IPS DF 6.9 (cell line): ENCODE results near the gene KRTAP10-2.
"Not testable (repeated sequence)": the region's sequence is repeated elsewhere in the genome, so short reads cannot be mapped to it uniquely, and the experiment has no call there.

Experiments
- DNase-seq: peaks from one replicate; pipeline ENCODE4 v3.0.0-alpha.2; 2013; ENCODE audit warnings: low read depth, low spot score
- H3K27ac ChIP-seq: one replicate; pipeline ENCODE4 v1.5.1; 2013; ENCODE audit warnings: low read length, control low read depth
- H3K27me3 ChIP-seq: 2 replicates; pipeline ENCODE4 v1.6.1; 2013; ENCODE audit warnings: mild to moderate bottlenecking, low read length; ENCODE audit not compliant: control insufficient read depth, insufficient read depth
- H3K36me3 ChIP-seq: 2 replicates; pipeline ENCODE4 v1.6.1; 2013; ENCODE audit warnings: low read length; ENCODE audit not compliant: control insufficient read depth, insufficient read depth
- H3K4me1 ChIP-seq: 2 replicates; pipeline ENCODE4 v1.6.1; 2013; ENCODE audit warnings: low read length; ENCODE audit not compliant: control insufficient read depth, insufficient read depth
- H3K4me3 ChIP-seq: 2 replicates; pipeline ENCODE4 v1.5.1; 2013; ENCODE audit warnings: mild to moderate bottlenecking, low read length
- H3K9me3 ChIP-seq: 2 replicates; pipeline ENCODE4 v1.6.1; 2013; ENCODE audit warnings: low read length, inconsistent platforms; ENCODE audit not compliant: control insufficient read depth, insufficient read depth
- WGBS: extraction: QIAGEN DNeasy Blood & Tissue Kit; methylation state at CpG from one replicate; pipeline ENCODE4 v1.1.7; 2013; ENCODE audit warnings: mixed read lengths, missing lambda C conversion rate; ENCODE audit not compliant: insufficient read length, insufficient coverage; 5-methylcytosine and 5-hydroxymethylcytosine counted together

KRTAP10-2 gene

DNA sequence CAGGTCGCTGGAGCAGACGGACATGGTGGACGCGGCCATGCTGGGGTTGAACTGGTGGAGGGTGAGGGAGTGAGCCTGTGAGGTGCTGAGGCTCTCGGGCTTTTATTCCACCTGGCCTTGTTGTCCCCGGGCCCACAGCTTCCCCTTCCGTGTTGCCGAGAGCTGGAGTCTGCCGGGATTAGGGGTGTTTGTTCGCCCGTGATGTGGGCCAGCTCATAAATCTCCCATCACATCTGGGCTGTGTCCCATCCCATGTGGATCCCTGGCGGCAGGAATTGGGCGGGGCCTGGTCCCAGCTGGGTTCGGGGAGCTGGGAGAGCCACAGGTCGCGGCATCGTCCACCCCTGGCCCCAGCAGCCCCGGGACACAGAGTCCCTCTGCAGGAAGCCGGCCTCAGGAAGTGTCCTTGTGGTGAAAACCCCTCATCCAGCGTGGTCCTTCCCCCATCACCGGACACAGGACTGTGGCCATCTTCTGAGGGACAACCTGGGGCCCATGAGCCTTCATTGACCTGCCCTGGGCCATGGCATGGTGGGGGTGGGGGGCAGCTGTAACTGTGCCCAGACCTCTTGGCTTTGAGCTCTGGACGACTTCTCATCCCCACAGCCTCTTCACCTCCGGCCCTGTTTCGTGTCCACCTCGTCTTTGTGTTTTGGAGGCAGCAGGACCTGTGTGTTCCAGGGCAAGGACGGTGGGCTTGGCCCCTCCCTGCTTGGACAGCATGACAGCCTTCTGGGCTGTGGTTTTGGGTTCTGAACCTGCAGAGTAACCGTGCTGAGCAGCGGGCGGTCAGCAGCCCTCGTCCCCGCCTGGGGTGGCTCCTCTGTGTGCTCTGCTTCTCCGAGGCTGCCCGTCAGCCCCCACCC lies 41.4 kb upstream of the KRTAP10-2 start, which contains the start of gene KRTAP10-6:
KRTAP10-6 (minus strand) TSS at position 60 of the 866 bp plus-strand sequence; CDS start at position 39, 21 bp downstream.
- Histone ChIP-seq H3K27me3 (no peaks in the 10 kb centered on the region), H3K27ac (no peak within 1 kb of the TSS), H3K4me3 (no peak within 1 kb of the TSS), H3K36me3 (no peaks in the 10 kb centered on the region), H3K9me3 (no peaks in the 10 kb centered on the region), H3K4me1 (peaks cover 7% of the 10 kb centered on the region)
- no peak for DNase-seq
- WGBS = no CpG with 5 or more reads among the region's 33 CpGs

DNA sequence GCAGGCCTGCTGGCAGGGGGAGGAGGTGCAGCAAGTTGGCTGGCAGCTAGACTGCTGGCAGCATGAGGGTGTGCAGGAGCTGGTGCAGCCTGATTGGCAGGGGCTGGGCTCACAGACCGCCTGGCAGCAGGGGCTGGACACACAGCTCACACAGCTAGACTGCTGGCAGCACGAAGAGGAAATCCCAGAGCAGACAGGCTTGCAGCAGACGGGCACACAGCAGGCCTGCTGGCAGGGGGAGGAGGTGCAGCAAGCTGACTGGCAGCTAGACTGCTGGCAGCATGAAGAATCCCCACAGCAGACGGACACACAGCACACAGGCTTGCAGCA lies 40.5 kb upstream of the KRTAP10-2 start:
- not testable (repeated sequence) for H3K4me3 ChIP-seq, H3K4me1 ChIP-seq, DNase-seq, H3K27me3 ChIP-seq, H3K27ac ChIP-seq, H3K36me3 ChIP-seq, H3K9me3 ChIP-seq
- WGBS = no CpG with 5 or more reads among the region's 4 CpGs

GRCh38 chr21:44590897-44591800 lies 39.8 kb upstream of the KRTAP10-2 start:
- not testable (repeated sequence) for H3K27ac ChIP-seq, H3K9me3 ChIP-seq, DNase-seq, H3K27me3 ChIP-seq, H3K4me1 ChIP-seq, H3K4me3 ChIP-seq, H3K36me3 ChIP-seq
- no CpG with 5 or more reads among the region's 19 CpGs for WGBS

- no CpG with 5 or more reads among the region's 10 CpGs for WGBS
- DNase-seq = no peak
- no peaks in the 10 kb centered on the region for H3K9me3 ChIP-seq
Measured at GRCh38 chr21:44590311-44590721, 39.0 kb upstream of the KRTAP10-2 start.

GRCh38 chr21:44589586-44590305 lies 38.4 kb upstream of the KRTAP10-2 start:
- no peak for DNase-seq
- Histone ChIP-seq H3K9me3 (no peaks in the 10 kb centered on the region), H3K27ac (no peak overlapping the region), H3K4me3 (no peak overlapping the region), H3K36me3 (no peaks in the 10 kb centered on the region), H3K4me1 (peaks cover 7% of the 10 kb centered on the region), H3K27me3 (no peaks in the 10 kb centered on the region)
- no CpG with 5 or more reads among the region's 24 CpGs for WGBS

More at GRCh38 chr21:44590311-44590721, 39.0 kb upstream of the KRTAP10-2 start:
- Histone ChIP-seq H3K27ac (no peak overlapping the region), H3K4me3 (no peak overlapping the region), H3K36me3 (no peaks in the 10 kb centered on the region), H3K27me3 (no peaks in the 10 kb centered on the region), H3K4me1 (peaks cover 7% of the 10 kb centered on the region)

GRCh38 chr21:44589094-44589493 lies 37.8 kb upstream of the KRTAP10-2 start:
- no peaks in the 10 kb centered on the region for H3K27me3 ChIP-seq
- no peaks in the 10 kb centered on the region for H3K36me3 ChIP-seq
- WGBS = no CpG with 5 or more reads among the region's 2 CpGs

GRCh38 chr21:44585892-44586291 lies 34.6 kb upstream of the KRTAP10-2 start:
- Histone ChIP-seq H3K4me1 (no peaks in the 10 kb centered on the region; the same call in 1 of the 2 replicates), H3K9me3 (no peaks in the 10 kb centered on the region), H3K27ac (no peak overlapping the region), H3K27me3 (no peaks in the 10 kb centered on the region), H3K4me3 (no peak overlapping the region), H3K36me3 (no peaks in the 10 kb centered on the region)
- WGBS = no CpG with 5 or more reads among the region's 3 CpGs
- no peak for DNase-seq

More at GRCh38 chr21:44589094-44589493, 37.8 kb upstream of the KRTAP10-2 start:
- Histone ChIP-seq H3K4me3 (no peak overlapping the region), H3K9me3 (no peaks in the 10 kb centered on the region), H3K4me1 (peaks cover 7% of the 10 kb centered on the region), H3K27ac (no peak overlapping the region)
- no peak for DNase-seq

DNA sequence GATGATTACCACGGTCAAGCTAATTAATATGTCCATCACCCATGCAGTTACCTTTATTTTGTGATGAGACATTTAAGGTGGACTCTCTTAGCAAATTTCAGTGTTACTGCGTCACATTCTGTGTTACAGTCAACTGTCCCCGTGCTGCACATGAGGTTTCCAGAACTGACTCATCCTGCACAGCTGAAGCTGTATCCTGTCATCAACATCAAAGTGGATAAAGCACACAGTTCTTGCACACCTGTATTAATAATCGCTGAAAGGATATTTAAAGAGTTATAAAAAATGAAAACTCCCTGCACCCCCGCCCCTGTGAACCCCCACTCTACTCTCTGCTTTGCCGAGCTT lies 32.5 kb upstream of the KRTAP10-2 start:
- H3K9me3 ChIP-seq = no peaks in the 10 kb centered on the region
- H3K4me1 ChIP-seq = no peaks in the 10 kb centered on the region; the same call in 1 of the 2 replicates
- H3K27me3 ChIP-seq = no peaks in the 10 kb centered on the region
- WGBS = no CpG with 5 or more reads among the region's 6 CpGs
- H3K27ac ChIP-seq = no peak overlapping the region
- DNase-seq = no peak
- H3K36me3 ChIP-seq = no peaks in the 10 kb centered on the region
- no peak overlapping the region for H3K4me3 ChIP-seq

DNA sequence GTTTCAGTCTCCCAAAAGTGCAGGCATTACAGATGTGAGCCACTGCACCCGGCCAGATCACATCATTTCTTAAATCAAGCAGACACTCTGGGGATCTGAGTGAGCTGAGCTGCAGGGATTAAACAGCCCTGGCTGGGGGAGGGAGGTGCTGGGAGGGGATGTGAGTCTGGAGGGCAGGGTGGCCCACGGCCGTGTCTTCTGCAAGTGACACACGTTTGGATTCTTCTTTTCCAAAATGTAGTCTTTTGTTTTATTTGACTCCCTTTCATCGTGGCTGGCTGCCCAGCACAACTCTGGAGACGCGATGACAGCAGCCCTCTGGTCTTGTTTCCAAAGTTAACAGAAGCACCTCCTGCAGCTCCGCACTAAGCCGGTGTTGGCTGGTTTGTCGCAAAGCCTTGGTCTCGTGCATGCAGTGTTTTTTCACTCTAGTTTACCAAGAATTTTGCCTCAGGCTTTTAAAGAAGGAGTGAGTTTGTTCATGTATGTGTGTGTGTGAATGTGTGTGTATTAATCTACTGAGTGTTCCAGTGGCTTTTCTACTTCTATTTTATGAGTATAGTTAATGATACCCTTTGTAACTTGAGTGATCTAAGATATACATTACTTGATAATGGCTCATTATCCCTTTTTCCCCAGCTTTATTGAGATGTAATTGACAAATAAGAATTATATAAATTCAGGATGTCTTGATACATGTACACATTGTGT lies 31.9 kb upstream of the KRTAP10-2 start:
- no peaks in the 10 kb centered on the region for H3K27me3 ChIP-seq
- H3K9me3 ChIP-seq = no peaks in the 10 kb centered on the region
- no peaks in the 10 kb centered on the region for H3K36me3 ChIP-seq
- no peaks in the 10 kb centered on the region; the same call in 1 of the 2 replicates for H3K4me1 ChIP-seq
- H3K4me3 ChIP-seq = no peak overlapping the region
- no peak overlapping the region for H3K27ac ChIP-seq
- DNase-seq = no peak
- WGBS = no CpG with 5 or more reads among the region's 11 CpGs
